22Rv1 (cell line): ENCODE data around the gene PCDHGA7.
"Not testable (repeated sequence)": the region's sequence is repeated elsewhere in the genome, so short reads cannot be mapped to it uniquely, and the experiment has no call there.

ENCODE experiments used
- CTCF ChIP-seq: fragments of 450-650 bp; IDR thresholded peaks from 2 replicates; pipeline ENCODE4 v1.5.1; 2017; ENCODE audit warnings: mild to moderate bottlenecking
- ZFX ChIP-seq: fragments of 450-650 bp; IDR thresholded peaks from 2 replicates; pipeline ENCODE4 v1.6.1; 2017; ENCODE audit warnings: antibody characterized with exemption, borderline replicate concordance

GRCh38 chr5:141414548-141415274 lies 32.2 kb downstream of the PCDHGA7 start:
- TF ChIP-seq CTCF, ZFX: not testable (repeated sequence)
